Common myeloid progenitor, CD34-positive (primary cell): ENCODE data around the gene STARD7.

Source experiments
- CTCF ChIA-PET: fragments of 350-600 bp; sonication (Branson Sonifier 250); formaldehyde crosslinking; loops from one replicate; lab custom pipeline; 2021; ENCODE audit warnings: antibody characterized with exemption; lab: Charles Lee
- POLR2A ChIA-PET: fragments of 350-600 bp; sonication (Branson Sonifier 250); formaldehyde crosslinking; loops from one replicate; lab custom pipeline; 2021; ENCODE audit warnings: antibody characterized with exemption; lab: Charles Lee
- DNase-seq, 3 donors: peaks; one replicate each; pipeline versions ENCODE4 v3.0.0 to v3.0.0-alpha.2; 2013
- H3K27ac ChIP-seq, 2 experiments: 1 replicate in 1 of 2; 2 replicates in 1 of 2; pipeline ENCODE4 v1.7.0; 2013; ENCODE audit warnings: inconsistent platforms in 2 of 2, low read length in 2 of 2, mild to moderate bottlenecking in 2 of 2, low read depth in 1 of 2, moderate library complexity in 1 of 2; ENCODE audit not compliant: severe bottlenecking in 2 of 2, insufficient read depth in 1 of 2, poor library complexity in 1 of 2
- H3K27me3 ChIP-seq, 5 experiments: replicated peaks in 2 of 5; 1 replicate in 3 of 5; 2 replicates in 2 of 5; pipeline versions ENCODE4 v1.6.1 to v1.7.0; 2013; ENCODE audit warnings: low read length in 4 of 5, mild to moderate bottlenecking in 2 of 5, moderate library complexity in 2 of 5, inconsistent platforms in 1 of 5; ENCODE audit not compliant: insufficient read depth in 5 of 5, control insufficient read depth in 4 of 5
- H3K36me3 ChIP-seq, 4 experiments: 1 replicate in 2 of 4; 2 replicates in 2 of 4; pipeline versions ENCODE4 v1.6.1 to v1.7.0; 2013; ENCODE audit warnings: low read length in 3 of 4, control low read depth in 1 of 4, mild to moderate bottlenecking in 1 of 4; ENCODE audit not compliant: control insufficient read depth in 4 of 4, insufficient read depth in 4 of 4
- H3K4me1 ChIP-seq, 4 experiments: 1 replicate in 3 of 4; 2 replicates in 1 of 4; pipeline versions ENCODE4 v1.6.1 to v1.7.1; 2013; ENCODE audit warnings: low read length in 3 of 4, mild to moderate bottlenecking in 3 of 4, control low read depth in 1 of 4, inconsistent platforms in 1 of 4, moderate library complexity in 1 of 4; ENCODE audit not compliant: control insufficient read depth in 4 of 4, insufficient read depth in 4 of 4; ENCODE audit errors: control extremely low read depth in 1 of 4
- H3K4me3 ChIP-seq, 7 experiments: 1 replicate in 4 of 7; 2 replicates in 3 of 7; pipeline versions ENCODE4 v1.5.1 to v1.7.0; 2013; ENCODE audit warnings: mild to moderate bottlenecking in 7 of 7, low read length in 6 of 7, moderate library complexity in 6 of 7, inconsistent platforms in 2 of 7, low read depth in 2 of 7, control low read depth in 1 of 7; ENCODE audit not compliant: insufficient read depth in 4 of 7, control insufficient read depth in 1 of 7; ENCODE audit errors: extremely low read depth in 1 of 7
- H3K9me3 ChIP-seq, 5 experiments: 1 replicate in 4 of 5; 2 replicates in 1 of 5; pipeline versions ENCODE4 v1.6.1 to v1.7.1; 2013; ENCODE audit warnings: low read length in 4 of 5, mild to moderate bottlenecking in 2 of 5, inconsistent platforms in 1 of 5, low read depth in 1 of 5, moderate library complexity in 1 of 5; ENCODE audit not compliant: control insufficient read depth in 4 of 5, insufficient read depth in 2 of 5; ENCODE audit errors: control extremely low read depth in 1 of 5
- WGBS: methylation state at CpG from one replicate; pipeline ENCODE4 v1.1.5; 2013; ENCODE audit not compliant: insufficient coverage; 5-methylcytosine and 5-hydroxymethylcytosine counted together

The STARD7 gene

GRCh38 chr2:96203130-96204028, 5.2 kb downstream of the STARD7 start:
- peaks cover 28 to 56% (median 30%) of the 10 kb centered on the region in 4 experiments for H3K4me1 ChIP-seq
- ChIA-PET POLR2A (no interaction called here), CTCF (interaction anchor here (0.6 to 1.7 kb wide), 3 partner anchors 21 to 58 kb away, joined by 3 to 8 read pairs (median 4); no protein-coding TSS in a partner anchor)
- no peaks in the 10 kb centered on the region for H3K27me3 ChIP-seq
- peaks cover 0 to 12% (median under 1%) of the 10 kb centered on the region in 4 experiments for H3K36me3 ChIP-seq
- peak overlapping the region in 1 of 2 experiments; percentile 27 for H3K27ac ChIP-seq
- peak overlapping the region in 2 of 7 experiments; percentile 11 to 51 for H3K4me3 ChIP-seq
- H3K9me3 ChIP-seq: no peaks in the 10 kb centered on the region
- no peak for DNase-seq
- WGBS: 87% methylated on average over 7 of the region's 9 CpGs

- WGBS: 100% methylated on average over 2 of the region's 4 CpGs
- Histone ChIP-seq H3K9me3 (no peaks in the 10 kb centered on the region), H3K4me1 (peaks cover 24 to 49% (median 27%) of the 10 kb centered on the region in 4 experiments), H3K36me3 (peaks cover 0 to 12% (median under 1%) of the 10 kb centered on the region in 4 experiments), H3K27me3 (no peaks in the 10 kb centered on the region), H3K4me3 (no peak overlapping the region), H3K27ac (no peak overlapping the region)
- ChIA-PET CTCF (interaction anchor here (0.9 to 2.4 kb wide), 7 partner anchors 31 to 210 kb away, joined by 3 to 9 read pairs (median 5); no protein-coding TSS in a partner anchor), POLR2A (no interaction called here)
- no peak for DNase-seq
Measured at GRCh38 chr2:96202152-96202854, 6.3 kb downstream of the STARD7 start.

- Histone ChIP-seq H3K9me3 (no peaks in the 10 kb centered on the region), H3K27ac (no peak overlapping the region)
- POLR2A ChIA-PET: no interaction called here
Measured at GRCh38 chr2:96201338-96201737, 7.3 kb downstream of the STARD7 start.

GRCh38 chr2:96198921-96199320, 9.7 kb downstream of the STARD7 start:
- no peak overlapping the region for H3K4me3 ChIP-seq
- 100% methylated on average over 1 of the region's 2 CpGs for WGBS
- DNase-seq: no peak
- peaks cover 2 to 26% (median 15%) of the 10 kb centered on the region in 4 experiments for H3K36me3 ChIP-seq
- ChIA-PET CTCF (interaction anchor here (1.6 to 1.8 kb wide), 3 partner anchors 19 to 63 kb away, joined by 3 to 4 read pairs (median 4); no protein-coding TSS in a partner anchor), POLR2A (no interaction called here)
- H3K4me1 ChIP-seq: peaks cover 0 to 19% (median 3%) of the 10 kb centered on the region in 4 experiments
- no peaks in the 10 kb centered on the region for H3K27me3 ChIP-seq
- H3K27ac ChIP-seq: peak overlapping the region in 1 of 2 experiments; percentile 28
- H3K9me3 ChIP-seq: no peaks in the 10 kb centered on the region

More at GRCh38 chr2:96201338-96201737, 7.3 kb downstream of the STARD7 start:
- Histone ChIP-seq H3K27me3 (no peaks in the 10 kb centered on the region), H3K36me3 (peaks cover 0 to 12% (median under 1%) of the 10 kb centered on the region in 4 experiments), H3K4me1 (peaks cover 17 to 43% (median 22%) of the 10 kb centered on the region in 4 experiments), H3K4me3 (peak overlapping the region in 1 of 7 experiments; percentile 11)
- no peak for DNase-seq
- CTCF ChIA-PET: interaction anchor here (0.7 to 2.4 kb wide), 6 partner anchors 9 to 209 kb away, joined by 3 to 9 read pairs (median 5); no protein-coding TSS in a partner anchor
- whole genome bisulfite sequencing: 85% methylated on average over 3 of the region's 5 CpGs

- no peak overlapping the region for H3K27ac ChIP-seq
- no peaks in the 10 kb centered on the region for H3K9me3 ChIP-seq
- DNase-seq: no peak
- no CpG with 5 or more reads among the region's 5 CpGs for WGBS
- no peaks in the 10 kb centered on the region for H3K27me3 ChIP-seq
- H3K36me3 ChIP-seq: peaks cover 2 to 30% (median 23%) of the 10 kb centered on the region in 4 experiments
- CTCF ChIA-PET: interaction anchor here (3.0 kb wide), 1 partner anchor 23 kb away, joined by 10 read pairs; no protein-coding TSS in a partner anchor
- POLR2A ChIA-PET: no interaction called here
- peaks cover 0 to 8% (median under 1%) of the 10 kb centered on the region in 4 experiments for H3K4me1 ChIP-seq
- no peak overlapping the region for H3K4me3 ChIP-seq
Measured at GRCh38 chr2:96197546-96198255, 10.9 kb downstream of the STARD7 start.

- ChIA-PET POLR2A (no interaction called here), CTCF (interaction anchor here (0.8 to 3.0 kb wide), 8 partner anchors 10 to 78 kb away, joined by 3 to 10 read pairs (median 4); partner anchors contain the start of gene CIAO1)
- Histone ChIP-seq H3K4me1 (no peaks in the 10 kb centered on the region), H3K4me3 (no peak overlapping the region), H3K27ac (no peak overlapping the region), H3K27me3 (no peaks in the 10 kb centered on the region), H3K36me3 (peaks cover 14 to 51% (median 42%) of the 10 kb centered on the region in 4 experiments), H3K9me3 (no peaks in the 10 kb centered on the region)
- DNase-seq: peak in 1 of 3 donors; percentile 31
- WGBS: 88% methylated on average over 6 of the region's 10 CpGs
Measured at GRCh38 chr2:96195410-96196066, 13.1 kb downstream of the STARD7 start.
